Activated naive CD4-positive, alpha-beta T cell treated with anti-CD3 and anti-CD28 coated beads for 36 hours (primary cell): ENCODE measurements around the gene VRK2. TPM values are rescaled to one million over a fixed set of nuclear protein-coding genes. Genes with fewer than 3 reads are reported as not detected.

Source experiments
- CTCF ChIA-PET: fragments of 350-600 bp; sonication (Branson Sonifier 250); formaldehyde crosslinking; loops from one replicate; lab custom pipeline; 2021; ENCODE audit warnings: antibody characterized with exemption; lab: Charles Lee
- DNase-seq: peaks from one replicate; pipeline ENCODE4 v3.0.0-alpha.2; 2020
- H3K27ac Mint-ChIP-seq: one replicate; pipeline ENCODE4 v1.8.0; 2021; ENCODE audit warnings: mild to moderate bottlenecking, mixed read lengths
- H3K27me3 Mint-ChIP-seq: one replicate; pipeline ENCODE4 v1.8.0; 2021; ENCODE audit warnings: low read depth, mixed read lengths
- H3K36me3 Mint-ChIP-seq: one replicate; pipeline ENCODE4 v1.8.0; 2021; ENCODE audit warnings: low read depth, mixed read lengths
- H3K4me1 Mint-ChIP-seq: one replicate; pipeline ENCODE4 v1.8.0; 2021; ENCODE audit warnings: low read depth, mixed read lengths
- H3K4me3 Mint-ChIP-seq: one replicate; pipeline ENCODE4 v1.8.0; 2021; ENCODE audit warnings: mild to moderate bottlenecking, moderate library complexity, mixed read lengths
- H3K9me3 Mint-ChIP-seq: one replicate; pipeline ENCODE4 v1.8.0; 2021; ENCODE audit warnings: mixed read lengths
- intact Hi-C: fragments of 100-400 bp; cut with micrococcal nuclease; formaldehyde crosslinking; loops from one replicate; pipeline ENCODE4 v1.15.1; 2023
- total RNA-seq, 2 experiments: library from RNA; stranded (reverse); gene quantifications; one replicate each; pipeline ENCODE4 v1.2.3, GENCODE V29; 2021

Gene VRK2
- total RNA-seq, 2 experiments from 2014 or later, result 14.7 to 16.1 TPM

DNA sequence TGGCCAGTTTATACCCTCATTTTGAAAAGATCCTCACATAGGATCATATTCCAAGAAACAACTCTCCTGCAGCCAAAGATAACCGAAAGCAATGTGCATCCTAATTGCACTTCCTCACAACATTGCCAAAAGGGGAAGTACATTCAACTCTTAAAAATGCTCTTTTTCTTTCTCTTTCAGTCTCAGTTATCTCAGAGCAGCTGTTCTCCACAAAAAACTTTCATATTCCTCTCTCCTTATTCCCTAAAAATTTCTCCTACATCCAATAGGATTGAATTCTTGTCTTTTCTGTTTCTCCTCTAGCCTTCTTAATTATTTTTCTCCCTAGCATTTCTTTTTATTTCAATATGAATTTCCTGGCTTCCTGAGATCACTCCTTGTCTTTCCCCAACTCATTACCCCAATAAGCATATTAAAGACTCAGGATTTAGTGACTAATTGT, 7.4 kb upstream of the VRK2 start:
- Mint-ChIP-seq H3K4me3 (no peak overlapping the region), H3K27me3 (no peaks in the 10 kb centered on the region), H3K36me3 (peaks cover 6% of the 10 kb centered on the region), H3K9me3 (no peaks in the 10 kb centered on the region), H3K4me1 (peaks cover 20% of the 10 kb centered on the region), H3K27ac (peak overlapping the region; percentile 57)
- DNase-seq, result no peak
- CTCF ChIA-PET, result no interaction called here
- intact Hi-C loops, result loop anchor here (10.0 kb wide), 1 partner anchor 1846 kb away; no protein-coding TSS in a partner anchor

DNA sequence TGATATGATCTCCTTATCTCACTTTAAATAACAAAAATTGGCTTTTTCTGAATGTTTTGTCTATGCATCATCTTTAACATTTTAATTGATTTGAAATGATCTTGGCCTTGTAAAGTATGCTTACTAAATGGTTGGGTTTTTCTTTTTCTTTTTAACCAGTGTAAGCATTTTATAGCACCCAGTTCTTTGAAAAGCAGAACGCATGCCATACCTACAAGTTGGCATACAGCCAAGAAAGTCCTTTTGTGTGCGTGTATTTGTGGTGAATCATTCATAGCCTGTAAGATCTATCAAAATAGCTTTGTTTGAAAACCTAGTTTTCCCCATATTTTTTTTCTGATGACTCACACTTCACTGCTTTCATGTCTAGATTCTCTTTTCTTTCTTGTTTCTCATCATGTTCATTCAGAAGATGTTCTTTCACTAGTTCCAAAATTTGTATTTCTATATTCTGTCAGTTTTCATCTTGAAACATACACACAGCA, 4.1 kb upstream of the VRK2 start:
- Mint-ChIP-seq H3K4me1 (peaks cover 30% of the 10 kb centered on the region), H3K4me3 (no peak overlapping the region), H3K9me3 (no peaks in the 10 kb centered on the region), H3K36me3 (peaks cover 6% of the 10 kb centered on the region), H3K27ac (peak overlapping the region; percentile 57), H3K27me3 (no peaks in the 10 kb centered on the region)
- intact Hi-C loops, result loop anchor here (1.0 to 10.0 kb wide), 8 partner anchors 19 to 1872 kb away; no protein-coding TSS in a partner anchor
- peak; percentile 55 for DNase-seq
- CTCF ChIA-PET, result no interaction called here

GRCh38 chr2:58044145-58044544, 2.5 kb upstream of the VRK2 start:
- no peak overlapping the region for H3K4me3 Mint-ChIP-seq
- no peaks in the 10 kb centered on the region for H3K27me3 Mint-ChIP-seq
- CTCF ChIA-PET, result no interaction called here
- intact Hi-C loops, result loop anchor here (10.0 kb wide), 3 partner anchors 331 to 1871 kb away; no protein-coding TSS in a partner anchor
- no peak overlapping the region for H3K27ac Mint-ChIP-seq
- no peaks in the 10 kb centered on the region for H3K9me3 Mint-ChIP-seq
- H3K36me3 Mint-ChIP-seq, result peaks cover 3% of the 10 kb centered on the region
- peaks cover 41% of the 10 kb centered on the region for H3K4me1 Mint-ChIP-seq
- DNase-seq, result no peak

GRCh38 chr2:58045580-58046334, 849 bp upstream of the VRK2 start:
- CTCF ChIA-PET, result interaction anchor here (0.6 to 0.7 kb wide), 3 partner anchors 14 to 299 kb away, joined by 3 read pairs; no protein-coding TSS in a partner anchor
- intact Hi-C loops, result loop anchor here (1.0 to 10.0 kb wide), 6 partner anchors 19 to 1869 kb away; no protein-coding TSS in a partner anchor
- Mint-ChIP-seq H3K27me3 (no peaks in the 10 kb centered on the region), H3K36me3 (peaks cover 5% of the 10 kb centered on the region), H3K9me3 (no peaks in the 10 kb centered on the region), H3K4me3 (peak overlapping the region; percentile 88), H3K4me1 (peaks cover 41% of the 10 kb centered on the region), H3K27ac (peak overlapping the region; percentile 93)
- no peak for DNase-seq

GRCh38 chr2:58046335-58046584, 346 bp upstream of the VRK2 start:
- no peak for DNase-seq
- Mint-ChIP-seq H3K4me3 (peak overlapping the region; percentile 88), H3K4me1 (peaks cover 41% of the 10 kb centered on the region), H3K36me3 (peaks cover 5% of the 10 kb centered on the region), H3K27me3 (no peaks in the 10 kb centered on the region), H3K27ac (peak overlapping the region; percentile 93), H3K9me3 (no peaks in the 10 kb centered on the region)
- intact Hi-C loops, result loop anchor here (1.0 to 10.0 kb wide), 6 partner anchors 19 to 1869 kb away; no protein-coding TSS in a partner anchor
- CTCF ChIA-PET, result interaction anchor here (0.6 to 0.7 kb wide), 2 partner anchors 140 to 299 kb away, joined by 3 read pairs; no protein-coding TSS in a partner anchor

DNA sequence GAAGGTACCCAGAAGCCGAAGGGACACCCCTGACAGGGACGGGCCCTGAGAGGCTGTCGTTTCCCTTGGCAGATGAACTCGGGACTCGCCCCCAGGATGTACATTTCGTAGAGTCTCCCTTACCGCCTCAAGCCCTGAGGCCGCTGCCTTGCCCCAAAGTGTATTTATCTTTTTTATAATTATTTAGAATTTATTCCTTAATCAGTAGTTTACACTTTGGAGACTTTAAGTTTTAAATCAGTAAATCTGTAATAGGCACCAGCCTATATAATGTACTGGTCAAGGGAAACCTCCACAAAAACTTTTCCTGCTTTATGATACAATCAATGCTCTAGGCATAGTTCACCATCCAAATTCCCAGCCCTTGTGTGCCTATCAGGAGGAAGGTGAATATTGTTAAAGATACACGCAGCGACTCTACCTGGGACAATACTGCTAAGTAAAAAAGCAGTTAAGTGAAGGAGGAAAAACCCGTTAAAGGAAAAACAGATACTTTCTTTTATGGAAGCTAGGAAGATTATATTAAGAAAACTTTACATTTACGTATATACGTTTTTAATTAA, 848 bp downstream of the VRK2 start:
- H3K4me3 Mint-ChIP-seq, result peak overlapping the region; percentile 88
- CTCF ChIA-PET, result no interaction called here
- H3K27me3 Mint-ChIP-seq, result no peaks in the 10 kb centered on the region
- DNase-seq, result no peak
- peak overlapping the region; percentile 93 for H3K27ac Mint-ChIP-seq
- peaks cover 11% of the 10 kb centered on the region for H3K36me3 Mint-ChIP-seq
- peaks cover 43% of the 10 kb centered on the region for H3K4me1 Mint-ChIP-seq
- H3K9me3 Mint-ChIP-seq, result no peaks in the 10 kb centered on the region
- intact Hi-C loops, result loop anchor here (1.0 to 10.0 kb wide), 8 partner anchors 13 to 1867 kb away; partner anchors contain the start of gene FANCL

GRCh38 chr2:58047961-58048360, 1.4 kb downstream of the VRK2 start:
- no peaks in the 10 kb centered on the region for H3K9me3 Mint-ChIP-seq
- CTCF ChIA-PET, result no interaction called here
- no peaks in the 10 kb centered on the region for H3K27me3 Mint-ChIP-seq
- peaks cover 38% of the 10 kb centered on the region for H3K4me1 Mint-ChIP-seq
- intact Hi-C loops, result loop anchor here (1.0 to 10.0 kb wide), 8 partner anchors 12 to 1867 kb away; partner anchors contain the start of gene FANCL
- DNase-seq, result no peak
- H3K27ac Mint-ChIP-seq, result no peak overlapping the region
- peak overlapping the region; percentile 21 for H3K4me3 Mint-ChIP-seq
- peaks cover 11% of the 10 kb centered on the region for H3K36me3 Mint-ChIP-seq

- H3K36me3 Mint-ChIP-seq, result peaks cover 13% of the 10 kb centered on the region
- no peak overlapping the region for H3K27ac Mint-ChIP-seq
- H3K9me3 Mint-ChIP-seq, result no peaks in the 10 kb centered on the region
- no peak overlapping the region for H3K4me3 Mint-ChIP-seq
- no peaks in the 10 kb centered on the region for H3K27me3 Mint-ChIP-seq
- H3K4me1 Mint-ChIP-seq, result peaks cover 25% of the 10 kb centered on the region
- intact Hi-C loops, result no loop called here
- CTCF ChIA-PET, result no interaction called here
- no peak for DNase-seq
Measured at GRCh38 chr2:58051445-58051844, 4.8 kb downstream of the VRK2 start.

GRCh38 chr2:58052978-58053377, 6.4 kb downstream of the VRK2 start:
- CTCF ChIA-PET, result interaction anchor here (1.1 kb wide), 1 partner anchor 10 kb away, joined by 3 read pairs; no protein-coding TSS in a partner anchor
- intact Hi-C loops, result no loop called here
- DNase-seq, result no peak
- Mint-ChIP-seq H3K36me3 (peaks cover 18% of the 10 kb centered on the region), H3K4me3 (no peak overlapping the region), H3K27ac (no peak overlapping the region), H3K9me3 (no peaks in the 10 kb centered on the region), H3K4me1 (peaks cover 21% of the 10 kb centered on the region), H3K27me3 (no peaks in the 10 kb centered on the region)

DNA sequence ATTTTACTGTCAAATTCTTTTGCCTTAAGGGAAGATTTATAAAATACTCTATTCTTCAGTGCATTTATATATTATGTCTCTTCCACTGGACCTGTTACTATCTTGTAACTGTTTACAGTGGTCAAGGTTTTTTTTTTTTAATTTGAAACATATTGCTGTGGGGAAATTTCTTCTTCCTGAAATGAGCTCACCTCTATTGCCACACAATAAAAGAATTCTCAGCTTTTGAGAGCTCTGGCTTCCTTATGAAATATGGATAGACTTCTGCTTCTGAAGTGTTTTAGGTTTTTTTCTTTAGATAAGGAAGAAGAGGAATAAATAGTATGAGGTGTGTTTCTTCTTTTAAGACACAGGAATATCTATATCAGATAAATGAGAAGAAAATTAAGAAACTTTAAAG, 7.7 kb downstream of the VRK2 start:
- no peaks in the 10 kb centered on the region for H3K9me3 Mint-ChIP-seq
- peaks cover 17% of the 10 kb centered on the region for H3K36me3 Mint-ChIP-seq
- no peak overlapping the region for H3K27ac Mint-ChIP-seq
- H3K4me3 Mint-ChIP-seq, result no peak overlapping the region
- H3K4me1 Mint-ChIP-seq, result peaks cover 11% of the 10 kb centered on the region
- no peak for DNase-seq
- no peaks in the 10 kb centered on the region for H3K27me3 Mint-ChIP-seq
- intact Hi-C loops, result no loop called here
- CTCF ChIA-PET, result interaction anchor here (0.8 kb wide), 1 partner anchor 29 kb away, joined by 3 read pairs; no protein-coding TSS in a partner anchor

- CTCF ChIA-PET, result no interaction called here
- Mint-ChIP-seq H3K27me3 (no peaks in the 10 kb centered on the region), H3K4me1 (peaks cover 9% of the 10 kb centered on the region), H3K27ac (no peak overlapping the region), H3K9me3 (no peaks in the 10 kb centered on the region), H3K36me3 (peaks cover 15% of the 10 kb centered on the region), H3K4me3 (no peak overlapping the region)
- intact Hi-C loops, result no loop called here
- no peak for DNase-seq
Measured at GRCh38 chr2:58055033-58055786, 8.6 kb downstream of the VRK2 start.
